SH-SY5Y (cell line): Measurements from ENCODE around the gene TDP1.

ENCODE experiments used
- GATA2 ChIP-seq: IDR thresholded peaks from 2 replicates; pipeline ENCODE4 v1.6.1; 2011; ENCODE audit warnings: mild to moderate bottlenecking, low read depth, low read length
- GATA3 ChIP-seq: IDR thresholded peaks from 2 replicates; pipeline ENCODE4 v1.6.1; 2011; ENCODE audit warnings: low read depth, mild to moderate bottlenecking, low read length, moderate library complexity

TDP1 gene

GRCh38 chr14:89957376-89957775, 1.6 kb downstream of the TDP1 start:
- no peak for TF ChIP-seq GATA2
- TF ChIP-seq GATA3, result no peak

GRCh38 chr14:89957791-89958190, 2.1 kb downstream of the TDP1 start:
- TF ChIP-seq GATA3 (no peak), GATA2 (no peak)

GRCh38 chr14:89958966-89959365, 3.2 kb downstream of the TDP1 start:
- no peak for TF ChIP-seq GATA3
- no peak for TF ChIP-seq GATA2

- no peak for TF ChIP-seq GATA2
- no peak for TF ChIP-seq GATA3
Measured at GRCh38 chr14:89959853-89960445, 4.2 kb downstream of the TDP1 start.

GRCh38 chr14:89960914-89961313, 5.2 kb downstream of the TDP1 start:
- TF ChIP-seq GATA2, result no peak
- TF ChIP-seq GATA3, result no peak

- TF ChIP-seq GATA2 (no peak), GATA3 (no peak)
Measured at GRCh38 chr14:89963288-89963978, 7.7 kb downstream of the TDP1 start.

GRCh38 chr14:89965839-89966238, 10.1 kb downstream of the TDP1 start:
- no peak for TF ChIP-seq GATA3
- no peak for TF ChIP-seq GATA2

GRCh38 chr14:89973234-89973823, 17.6 kb downstream of the TDP1 start:
- no peak for TF ChIP-seq GATA3
- TF ChIP-seq GATA2, result no peak

- no peak for TF ChIP-seq GATA2
- TF ChIP-seq GATA3, result no peak
Measured at GRCh38 chr14:89977668-89978067, 21.9 kb downstream of the TDP1 start.

- TF ChIP-seq GATA3 (no peak), GATA2 (no peak)
Measured at GRCh38 chr14:89978656-89979055, 22.9 kb downstream of the TDP1 start.

GRCh38 chr14:89983375-89983774, 27.6 kb downstream of the TDP1 start:
- TF ChIP-seq GATA2 (no peak), GATA3 (no peak)

GRCh38 chr14:89986462-89987160, 30.9 kb downstream of the TDP1 start:
- TF ChIP-seq GATA2 (no peak), GATA3 (no peak)

GRCh38 chr14:89987161-89987475, 31.4 kb downstream of the TDP1 start:
- TF ChIP-seq GATA3 (no peak), GATA2 (no peak)

- TF ChIP-seq GATA2 (no peak), GATA3 (no peak)
Measured at GRCh38 chr14:89988787-89989186, 33.1 kb downstream of the TDP1 start.

- TF ChIP-seq GATA2, result 0 out of 2 replicates have a peak, but pooled peaks have one; percentile 21
- no peak for TF ChIP-seq GATA3
Measured at GRCh38 chr14:89990218-89990617, 34.5 kb downstream of the TDP1 start.
